ENCODE results near the gene MYH15. TPM values are rescaled to one million over a fixed set of nuclear protein-coding genes. Genes with fewer than 3 reads are reported as not detected.

Gene MYH15
- total RNA-seq, 3 donors from 2014 or later, result 0.03 to 0.08 TPM; not detected in 1

- Mint-ChIP-seq H3K36me3 (ENCODE audit: insufficient read depth) (no peaks in the 10 kb centered on the region), H3K4me3 (no peak overlapping the region), H3K4me1 (ENCODE audit: low read depth) (no peaks in the 10 kb centered on the region), H3K9me3 (no peaks in the 10 kb centered on the region), H3K27me3 (ENCODE audit: low read depth) (no peaks in the 10 kb centered on the region)
- DNase-seq (no peak), ATAC-seq (no peak)
Measured at GRCh38 chr3:108495717-108496116, 14.7 kb downstream of the MYH15 start.

GRCh38 chr3:108494906-108495531 lies 15.4 kb downstream of the MYH15 start:
- Mint-ChIP-seq H3K4me1 (ENCODE audit: low read depth) (no peaks in the 10 kb centered on the region), H3K4me3 (no peak overlapping the region), H3K36me3 (ENCODE audit: insufficient read depth) (no peaks in the 10 kb centered on the region), H3K9me3 (no peaks in the 10 kb centered on the region), H3K27me3 (ENCODE audit: low read depth) (no peaks in the 10 kb centered on the region)
- DNase-seq (no peak), ATAC-seq (no peak)

- Mint-ChIP-seq H3K27me3 (ENCODE audit: low read depth) (no peaks in the 10 kb centered on the region), H3K4me3 (no peak overlapping the region), H3K4me1 (ENCODE audit: low read depth) (peaks cover 2% of the 10 kb centered on the region), H3K9me3 (no peaks in the 10 kb centered on the region), H3K36me3 (ENCODE audit: insufficient read depth) (no peaks in the 10 kb centered on the region)
- ATAC-seq (no peak), DNase-seq (no peak)
Measured at GRCh38 chr3:108493862-108494261, 16.5 kb downstream of the MYH15 start.

GRCh38 chr3:108491456-108491855 lies 18.9 kb downstream of the MYH15 start:
- ATAC-seq (no peak), DNase-seq (no peak)
- Mint-ChIP-seq H3K9me3 (no peaks in the 10 kb centered on the region), H3K27me3 (ENCODE audit: low read depth) (no peaks in the 10 kb centered on the region), H3K4me1 (ENCODE audit: low read depth) (peaks cover 2% of the 10 kb centered on the region), H3K4me3 (no peak overlapping the region), H3K36me3 (ENCODE audit: insufficient read depth) (no peaks in the 10 kb centered on the region)

- Mint-ChIP-seq H3K4me1 (ENCODE audit: low read depth) (peaks cover 2% of the 10 kb centered on the region), H3K36me3 (ENCODE audit: insufficient read depth) (no peaks in the 10 kb centered on the region), H3K4me3 (no peak overlapping the region), H3K27me3 (ENCODE audit: low read depth) (no peaks in the 10 kb centered on the region), H3K9me3 (no peaks in the 10 kb centered on the region)
- DNase-seq (no peak), ATAC-seq (peak; percentile 58 to 71)
Measured at GRCh38 chr3:108489776-108490175, 20.6 kb downstream of the MYH15 start.

GRCh38 chr3:108488631-108489030 lies 21.8 kb downstream of the MYH15 start:
- Mint-ChIP-seq H3K36me3 (ENCODE audit: insufficient read depth) (no peaks in the 10 kb centered on the region), H3K4me1 (ENCODE audit: low read depth) (peaks cover 2% of the 10 kb centered on the region), H3K4me3 (no peak overlapping the region), H3K9me3 (no peaks in the 10 kb centered on the region), H3K27me3 (ENCODE audit: low read depth) (no peaks in the 10 kb centered on the region)
- ATAC-seq, result no peak
- no peak for DNase-seq

- no peaks in the 10 kb centered on the region for H3K36me3 Mint-ChIP-seq (ENCODE audit: insufficient read depth)
- DNase-seq (no peak), ATAC-seq (no peak)
- no peaks in the 10 kb centered on the region for H3K27me3 Mint-ChIP-seq (ENCODE audit: low read depth)
- no peaks in the 10 kb centered on the region for H3K9me3 Mint-ChIP-seq
- H3K4me1 Mint-ChIP-seq (ENCODE audit: low read depth), result peaks cover 2% of the 10 kb centered on the region
- H3K4me3 Mint-ChIP-seq, result no peak overlapping the region
Measured at GRCh38 chr3:108487439-108487838, 23.0 kb downstream of the MYH15 start.

GRCh38 chr3:108486941-108487340 lies 23.5 kb downstream of the MYH15 start:
- Mint-ChIP-seq H3K9me3 (no peaks in the 10 kb centered on the region), H3K27me3 (ENCODE audit: low read depth) (no peaks in the 10 kb centered on the region), H3K4me1 (ENCODE audit: low read depth) (peaks cover 2% of the 10 kb centered on the region), H3K4me3 (no peak overlapping the region), H3K36me3 (ENCODE audit: insufficient read depth) (no peaks in the 10 kb centered on the region)
- ATAC-seq (no peak), DNase-seq (no peak)

GRCh38 chr3:108486338-108486737 lies 24.1 kb downstream of the MYH15 start:
- Mint-ChIP-seq H3K27me3 (ENCODE audit: low read depth) (no peaks in the 10 kb centered on the region), H3K36me3 (ENCODE audit: insufficient read depth) (no peaks in the 10 kb centered on the region), H3K4me3 (no peak overlapping the region), H3K9me3 (no peaks in the 10 kb centered on the region), H3K4me1 (ENCODE audit: low read depth) (peaks cover 2% of the 10 kb centered on the region)
- no peak for DNase-seq
- ATAC-seq, result no peak

- Mint-ChIP-seq H3K9me3 (no peaks in the 10 kb centered on the region), H3K36me3 (ENCODE audit: insufficient read depth) (no peaks in the 10 kb centered on the region), H3K27me3 (ENCODE audit: low read depth) (no peaks in the 10 kb centered on the region), H3K4me1 (ENCODE audit: low read depth) (peaks cover 2% of the 10 kb centered on the region), H3K4me3 (no peak overlapping the region)
- ATAC-seq, result no peak
- no peak for DNase-seq
Measured at GRCh38 chr3:108485146-108485545, 25.2 kb downstream of the MYH15 start.

- DNase-seq (no peak), ATAC-seq (no peak)
- H3K4me3 Mint-ChIP-seq, result no peak overlapping the region
- peaks cover 2% of the 10 kb centered on the region for H3K27me3 Mint-ChIP-seq (ENCODE audit: low read depth)
- no peaks in the 10 kb centered on the region for H3K36me3 Mint-ChIP-seq (ENCODE audit: insufficient read depth)
- H3K9me3 Mint-ChIP-seq, result no peaks in the 10 kb centered on the region
- no peaks in the 10 kb centered on the region for H3K4me1 Mint-ChIP-seq (ENCODE audit: low read depth)
Measured at GRCh38 chr3:108479224-108479623, 31.2 kb downstream of the MYH15 start.

- DNase-seq, result peak; percentile 47
- ATAC-seq, result peak; percentile 48 to 70
- Mint-ChIP-seq H3K36me3 (ENCODE audit: insufficient read depth) (no peaks in the 10 kb centered on the region), H3K4me1 (ENCODE audit: low read depth) (no peaks in the 10 kb centered on the region), H3K4me3 (no peak overlapping the region), H3K27me3 (ENCODE audit: low read depth) (peaks cover 8% of the 10 kb centered on the region), H3K9me3 (no peaks in the 10 kb centered on the region)
Measured at GRCh38 chr3:108477511-108478147, 32.8 kb downstream of the MYH15 start.

GRCh38 chr3:108475220-108475782 lies 35.1 kb downstream of the MYH15 start:
- no peak for DNase-seq
- no peak for ATAC-seq
- no peak overlapping the region for H3K4me3 Mint-ChIP-seq
- H3K36me3 Mint-ChIP-seq (ENCODE audit: insufficient read depth), result no peaks in the 10 kb centered on the region
- H3K4me1 Mint-ChIP-seq (ENCODE audit: low read depth), result no peaks in the 10 kb centered on the region
- no peaks in the 10 kb centered on the region for H3K9me3 Mint-ChIP-seq
- peaks cover 9% of the 10 kb centered on the region for H3K27me3 Mint-ChIP-seq (ENCODE audit: low read depth)

GRCh38 chr3:108474581-108474980 lies 35.8 kb downstream of the MYH15 start:
- DNase-seq (no peak), ATAC-seq (no peak)
- H3K36me3 Mint-ChIP-seq (ENCODE audit: insufficient read depth), result no peaks in the 10 kb centered on the region
- no peaks in the 10 kb centered on the region for H3K4me1 Mint-ChIP-seq (ENCODE audit: low read depth)
- peaks cover 9% of the 10 kb centered on the region for H3K27me3 Mint-ChIP-seq (ENCODE audit: low read depth)
- H3K4me3 Mint-ChIP-seq, result no peak overlapping the region
- no peaks in the 10 kb centered on the region for H3K9me3 Mint-ChIP-seq

GRCh38 chr3:108473711-108474110 lies 36.7 kb downstream of the MYH15 start:
- Mint-ChIP-seq H3K36me3 (ENCODE audit: insufficient read depth) (no peaks in the 10 kb centered on the region), H3K4me3 (no peak overlapping the region), H3K4me1 (ENCODE audit: low read depth) (no peaks in the 10 kb centered on the region), H3K9me3 (no peaks in the 10 kb centered on the region), H3K27me3 (ENCODE audit: low read depth) (peaks cover 9% of the 10 kb centered on the region)
- ATAC-seq (no peak), DNase-seq (no peak)

All from activated T-cell treated with anti-CD3 and anti-CD28 coated beads, Interleukin-2, amount 50 U/mL, for 4 hours (primary cell).